ENCODE data around the gene TRPC1.

Gene TRPC1

DNA sequence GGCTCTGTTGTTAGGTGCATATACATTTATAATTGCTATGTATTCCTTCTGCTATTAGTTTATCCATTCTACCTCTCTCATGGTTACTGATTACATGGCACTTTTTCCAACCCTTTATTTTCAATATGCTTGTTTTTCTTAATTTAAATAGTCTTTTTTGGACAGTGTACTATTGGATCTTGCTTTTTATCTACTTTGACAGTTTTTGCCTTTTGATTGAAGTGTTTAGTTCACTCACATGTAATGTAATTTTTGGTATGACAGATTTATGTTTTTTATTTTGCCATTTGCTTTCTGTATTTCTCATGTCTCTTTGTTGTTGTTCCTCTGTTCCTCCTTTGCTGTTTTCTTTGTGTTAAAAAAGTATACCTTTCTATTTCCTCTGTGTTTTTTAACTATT lies 44.5 kb downstream of the TRPC1 start:
- DNase-seq, result no peak

DNA sequence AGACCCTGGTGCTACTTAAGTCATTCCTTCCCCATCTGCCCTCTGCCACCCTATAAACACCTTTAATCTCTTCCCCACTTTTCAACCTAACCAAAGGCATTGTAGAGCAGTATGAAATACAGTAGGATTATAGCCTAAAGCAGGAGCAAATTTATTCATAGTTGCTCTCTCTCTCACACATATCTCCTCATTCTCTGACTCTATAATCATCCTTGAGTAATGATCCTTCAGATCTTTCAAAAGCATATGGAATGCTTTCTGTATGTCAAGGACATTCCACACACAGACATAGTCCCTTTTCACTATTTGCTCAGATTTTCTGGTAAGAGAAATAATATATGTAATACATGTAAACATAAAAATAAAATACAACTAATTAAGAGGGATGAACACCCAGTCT lies 54.1 kb downstream of the TRPC1 start:
- no peak for DNase-seq

DNA sequence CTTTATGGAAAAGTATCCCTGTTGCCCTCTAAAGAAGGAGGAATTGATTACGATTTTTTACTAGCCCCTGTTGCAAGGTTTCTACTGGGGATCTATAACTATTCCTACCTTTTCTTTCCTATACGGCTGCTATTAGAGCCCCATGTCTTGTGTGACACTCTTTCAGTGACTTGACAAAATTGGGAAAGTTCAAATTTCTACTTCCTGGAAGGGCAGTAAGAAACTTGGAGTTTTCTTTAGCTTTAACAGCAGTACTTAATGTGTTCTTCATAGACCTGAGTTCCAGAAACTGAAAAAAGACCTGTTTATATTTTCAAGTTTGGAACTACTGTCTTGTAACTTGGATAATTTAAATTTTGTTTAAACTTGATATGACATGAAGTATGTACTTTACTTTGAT lies 54.7 kb downstream of the TRPC1 start:
- no peak for DNase-seq

DNA sequence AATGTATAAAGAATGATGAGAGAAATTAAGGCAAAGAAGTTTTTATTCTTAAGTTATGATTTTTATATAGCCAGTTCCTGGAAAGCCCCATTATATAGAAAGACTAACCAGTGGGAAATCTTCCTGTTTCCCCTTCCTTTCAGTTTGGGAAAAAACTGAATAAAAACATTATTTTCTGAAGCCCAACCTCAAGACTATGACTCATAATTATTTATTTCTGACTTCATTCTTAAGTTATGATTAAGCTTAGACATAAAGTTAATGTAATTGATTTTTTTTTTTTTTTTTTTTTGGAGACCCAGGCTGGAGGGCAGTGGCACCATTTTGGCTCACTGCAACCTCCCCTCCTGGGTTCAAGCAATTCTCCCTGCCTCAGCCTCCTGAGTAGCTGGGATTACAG lies 55.8 kb downstream of the TRPC1 start:
- no peak for DNase-seq

DNA sequence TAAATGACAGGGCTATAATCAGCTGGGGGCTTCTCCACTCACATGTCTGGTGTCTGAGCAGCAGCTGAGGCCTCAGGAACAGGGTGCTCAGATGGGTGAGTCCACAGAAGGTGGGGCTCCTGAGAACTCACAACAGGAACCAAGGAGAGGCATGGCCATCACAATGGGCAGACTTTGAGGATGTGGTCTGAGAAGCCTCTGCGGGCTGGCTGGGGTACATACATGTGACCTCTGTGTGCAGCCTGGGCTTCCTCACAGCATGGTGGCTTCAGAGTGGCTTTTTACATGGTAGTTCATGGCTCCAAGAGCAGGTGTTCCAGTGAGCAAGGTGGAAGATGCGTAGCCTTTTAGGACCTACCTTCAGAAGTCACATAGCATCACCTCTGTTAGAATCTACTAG lies 58.8 kb downstream of the TRPC1 start:
- no peak for DNase-seq

DNA sequence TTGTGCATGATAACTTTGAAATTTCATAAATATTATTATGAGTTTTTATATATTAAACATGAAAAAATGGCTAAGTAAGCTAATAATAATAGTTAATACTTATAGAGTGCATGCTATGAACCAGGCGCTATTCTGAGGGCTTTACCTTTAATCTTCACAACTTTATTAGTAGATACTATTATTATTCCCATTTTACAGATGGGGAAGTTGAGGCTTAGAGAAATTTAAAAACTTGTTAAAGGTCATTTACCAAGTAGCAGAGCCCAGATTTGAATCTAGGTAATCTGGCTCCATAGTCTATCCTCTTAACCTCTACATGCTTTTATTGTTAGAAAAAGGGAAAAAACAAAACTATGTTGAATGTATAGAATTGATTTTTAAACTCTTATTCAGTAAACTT lies 60.4 kb downstream of the TRPC1 start:
- DNase-seq, result no peak

DNA sequence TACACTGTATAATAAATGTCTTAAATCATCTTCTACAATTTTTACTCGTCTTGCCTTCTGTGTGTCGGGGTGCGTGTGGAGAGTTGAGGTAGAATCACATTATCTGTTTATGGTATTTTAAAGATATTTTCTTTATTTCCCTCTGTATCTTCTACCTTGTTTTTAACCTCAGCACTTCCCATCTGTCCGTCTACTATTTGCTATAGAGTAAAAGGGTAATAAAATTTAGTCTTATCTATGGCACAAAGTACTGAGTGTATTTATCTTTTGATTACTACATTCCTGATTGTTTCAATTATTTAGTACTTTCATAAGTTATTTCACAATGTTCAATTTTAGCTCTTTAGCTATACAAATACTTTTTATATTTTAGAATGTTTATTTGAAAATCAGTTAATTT lies 62.2 kb downstream of the TRPC1 start:
- no peak for DNase-seq

DNA sequence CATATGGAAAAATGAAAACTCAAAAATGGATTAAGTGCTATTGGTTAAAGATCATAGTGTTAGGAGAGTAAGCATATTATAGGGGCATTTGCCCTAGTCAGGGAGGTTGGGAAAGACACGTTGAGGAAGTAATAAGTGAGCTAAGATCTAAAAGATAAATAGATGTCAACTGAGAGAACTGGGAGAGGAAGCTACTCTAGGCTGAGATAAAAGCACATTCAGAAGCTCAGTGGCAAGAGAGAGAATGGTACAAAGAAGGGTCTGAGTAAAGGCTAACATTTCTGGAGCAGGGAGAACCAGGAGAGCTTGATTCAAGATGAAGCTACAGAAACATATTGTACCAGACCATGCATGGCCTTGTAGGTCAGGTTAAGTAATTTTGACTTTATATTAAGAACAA lies 63.9 kb downstream of the TRPC1 start:
- no peak for DNase-seq

DNA sequence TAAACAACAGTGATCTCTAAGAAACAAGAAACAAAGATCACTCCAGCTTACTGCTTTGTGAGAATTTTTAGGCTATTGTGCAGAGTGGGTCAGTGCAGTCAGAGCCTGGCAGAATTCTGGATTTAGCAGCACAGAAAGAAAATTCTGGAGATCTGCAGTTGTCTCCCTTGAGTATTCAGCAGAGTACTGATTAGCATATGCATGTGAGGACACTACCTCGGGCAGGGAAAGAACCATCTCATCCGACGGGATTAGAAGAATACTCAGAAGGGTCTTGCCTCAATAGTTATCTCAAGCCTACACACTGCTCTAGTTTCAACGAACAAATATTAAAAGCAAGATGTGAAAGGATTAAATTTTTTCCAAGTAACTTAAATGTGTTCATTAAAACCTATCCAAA lies 70.7 kb downstream of the TRPC1 start:
- DNase-seq, result no peak

DNA sequence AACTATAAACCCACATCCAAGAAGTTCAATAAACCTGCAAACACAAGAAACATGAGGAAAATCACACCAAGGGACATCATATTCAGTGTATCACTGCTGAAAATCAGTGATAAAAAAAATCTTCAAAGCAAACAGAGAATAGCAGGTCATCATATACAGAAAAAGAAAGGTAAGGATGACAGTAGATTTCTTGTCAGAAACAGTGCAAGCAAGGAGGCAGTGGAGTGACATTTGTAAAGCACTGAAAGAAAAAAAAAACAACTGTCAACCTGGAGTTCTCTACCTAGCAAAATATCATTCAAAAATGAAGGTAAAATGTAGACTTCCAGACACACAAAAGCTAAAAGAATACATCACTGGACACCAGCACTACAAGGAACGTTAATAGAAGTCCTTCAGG lies 71.5 kb downstream of the TRPC1 start:
- DNase-seq, result no peak

DNA sequence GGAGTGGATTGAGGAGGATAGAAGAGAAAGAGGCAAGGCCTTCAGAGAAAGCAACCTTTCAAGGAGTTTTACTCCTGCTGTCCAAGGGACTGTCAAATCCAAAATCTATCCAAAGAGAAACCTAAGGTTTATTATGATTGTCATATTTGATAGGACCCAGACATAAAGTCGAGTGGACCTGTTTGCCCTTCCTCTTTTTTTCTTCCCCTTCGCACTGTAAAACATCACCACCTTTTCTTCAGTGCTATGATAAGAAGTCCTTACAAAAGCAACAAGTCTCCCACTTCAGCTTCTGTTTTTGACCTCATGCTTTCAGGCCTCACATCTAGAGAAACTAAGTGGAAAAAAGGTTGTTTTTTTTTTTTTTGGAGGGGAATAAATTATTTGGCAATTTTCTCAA lies 73.0 kb downstream of the TRPC1 start:
- DNase-seq, result no peak

DNA sequence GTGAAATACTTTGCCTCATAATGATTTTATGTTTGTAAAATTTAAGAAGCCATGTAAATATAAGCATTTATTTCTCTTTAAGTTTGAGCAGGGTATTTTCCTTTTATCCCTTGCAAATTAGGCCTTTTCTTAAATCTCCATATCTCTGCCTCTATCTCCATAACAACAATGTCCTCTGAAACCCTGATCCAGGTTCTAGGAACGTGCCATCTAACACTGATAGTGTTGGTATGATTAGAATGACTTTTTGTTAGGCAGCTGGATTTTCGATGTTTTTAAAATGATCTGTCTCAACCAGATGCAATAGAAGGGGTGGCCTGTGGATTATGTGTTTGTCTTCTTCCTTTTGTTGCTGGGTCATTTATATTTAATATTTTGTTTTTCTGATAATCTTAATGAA lies 77.9 kb downstream of the TRPC1 start:
- DNase-seq, result no peak

DNA sequence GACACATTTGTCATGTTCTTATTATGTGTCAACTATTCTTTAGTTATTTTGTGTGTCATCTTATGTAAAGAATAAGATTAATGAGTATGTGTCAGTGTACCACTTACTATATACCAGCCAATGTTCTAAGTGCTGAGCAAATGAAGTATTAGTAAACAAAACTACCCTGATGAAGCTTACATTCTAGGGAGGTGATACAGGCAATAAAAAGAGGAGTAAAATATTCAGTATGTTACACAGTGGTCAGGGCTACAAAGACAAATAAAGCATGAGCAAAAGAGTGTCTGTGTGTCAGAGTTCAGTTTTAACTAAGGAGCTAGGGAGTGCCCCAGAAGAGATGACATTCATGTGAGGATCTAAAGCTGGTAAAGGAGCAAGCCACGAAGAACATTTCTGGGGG lies 79.1 kb downstream of the TRPC1 start:
- no peak for DNase-seq

DNA sequence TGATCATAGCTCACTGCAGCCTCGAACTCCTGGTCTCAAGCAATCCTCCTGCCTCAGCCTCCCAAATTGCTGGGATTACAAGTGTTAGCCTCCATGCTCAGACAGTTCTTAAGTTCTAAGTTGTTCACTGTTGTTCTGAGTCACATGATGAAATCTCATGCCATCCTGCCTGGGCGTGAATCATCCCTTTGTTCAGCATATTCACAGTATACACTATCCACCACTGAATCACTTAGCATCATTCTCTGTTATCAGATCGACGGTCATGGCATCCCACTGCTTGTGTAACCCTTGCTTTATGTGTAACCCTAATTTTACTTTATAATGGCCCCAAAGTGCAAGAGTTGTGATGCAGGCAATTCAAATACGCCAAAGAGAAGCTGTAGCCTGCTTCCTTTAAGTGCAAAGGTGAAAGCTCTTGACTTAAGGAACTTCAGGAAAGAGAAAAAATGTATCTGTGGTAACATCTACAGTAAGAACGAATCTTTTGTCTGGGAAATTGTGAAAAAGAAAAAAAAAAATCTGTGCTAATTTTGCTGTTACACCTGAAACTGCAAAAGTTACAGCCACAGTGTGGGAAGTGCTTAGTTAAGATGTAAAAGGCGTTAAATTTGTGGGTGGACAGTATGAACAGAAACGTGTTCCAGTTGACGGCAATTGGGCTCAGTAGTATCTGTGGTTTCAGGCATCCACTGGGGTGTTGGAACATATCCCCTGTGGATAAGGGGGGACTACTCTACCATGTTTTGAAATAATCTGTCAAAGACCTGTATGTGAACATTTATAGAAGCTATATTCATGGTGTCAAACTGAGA lies 84.5 kb downstream of the TRPC1 start:
- DNase-seq, result peak; percentile 65

DNA sequence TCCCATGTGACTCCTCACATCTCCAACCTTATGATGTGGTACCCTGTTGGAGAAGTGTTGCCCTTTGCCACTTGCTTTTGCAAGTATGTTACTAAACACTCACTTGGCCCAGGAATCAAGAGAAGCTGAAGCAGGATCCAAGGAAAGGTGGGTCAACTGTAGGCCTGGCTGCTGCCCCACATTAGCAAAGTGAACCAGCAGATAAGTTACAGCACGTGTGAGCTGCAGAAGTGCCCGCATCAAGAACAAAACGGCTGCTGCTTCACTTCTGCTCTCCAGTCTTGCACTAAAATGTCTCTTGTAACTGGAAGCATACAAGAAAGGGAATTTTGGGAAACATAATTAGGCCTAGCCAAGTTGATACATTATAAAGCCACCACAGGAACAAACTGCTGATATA lies 85.4 kb downstream of the TRPC1 start:
- no peak for DNase-seq

DNA sequence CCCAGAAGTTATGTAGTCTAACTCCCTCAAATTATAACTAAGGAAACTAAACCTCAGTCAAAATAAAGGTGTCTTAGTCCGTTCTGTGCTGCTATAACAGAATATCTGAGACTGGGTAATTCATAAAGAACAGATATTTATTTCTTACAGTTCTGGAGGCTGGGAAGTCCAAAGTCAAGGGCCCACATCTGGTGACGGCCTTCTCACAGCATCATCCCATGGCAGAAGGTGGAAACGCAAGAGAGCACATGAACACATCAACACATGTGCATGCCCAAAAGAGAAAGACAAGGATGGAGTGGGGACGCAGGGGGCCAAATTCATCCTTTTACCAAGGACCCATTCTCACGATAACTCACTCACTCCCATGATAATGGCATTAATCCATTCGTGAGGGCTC lies 92.0 kb downstream of the TRPC1 start:
- no peak for DNase-seq

DNA sequence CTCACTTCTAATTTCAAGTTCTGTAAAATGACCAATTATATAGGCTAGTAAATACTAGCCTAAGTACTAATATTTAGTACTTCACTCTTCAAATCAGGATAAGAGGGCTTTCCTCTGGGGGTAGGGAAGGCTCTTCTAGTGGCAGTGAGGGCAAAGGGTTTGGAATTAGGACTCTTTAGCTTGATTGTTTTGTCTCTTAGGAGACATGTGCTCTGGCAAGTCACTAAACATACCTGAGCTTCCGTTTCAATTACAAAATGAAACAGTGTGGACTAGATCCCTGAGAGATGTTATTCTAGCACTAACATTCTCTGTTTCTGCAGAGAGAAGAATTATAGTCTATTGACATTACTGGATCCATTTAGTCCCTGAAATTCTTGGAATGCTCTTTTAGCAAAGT lies 93.5 kb downstream of the TRPC1 start:
- no peak for DNase-seq

DNA sequence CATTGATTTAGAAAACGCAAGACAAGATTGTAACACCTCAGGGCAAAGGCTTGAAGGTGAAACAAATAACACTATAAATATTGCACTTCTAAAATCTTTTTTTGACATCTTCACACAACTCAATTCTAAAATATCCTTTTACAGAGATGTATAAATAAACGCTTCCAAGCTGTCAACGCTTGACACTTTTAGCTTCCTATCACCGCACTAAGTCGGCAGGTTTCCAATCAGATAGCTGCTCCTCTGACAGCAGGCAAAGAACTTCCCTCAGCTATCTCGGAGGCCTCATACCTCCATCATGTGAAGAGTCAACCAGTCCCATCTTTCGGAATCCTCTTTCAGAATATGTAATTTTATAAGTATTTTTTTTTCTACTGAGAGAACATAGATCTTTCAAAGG lies 94.1 kb downstream of the TRPC1 start:
- no peak for DNase-seq

DNA sequence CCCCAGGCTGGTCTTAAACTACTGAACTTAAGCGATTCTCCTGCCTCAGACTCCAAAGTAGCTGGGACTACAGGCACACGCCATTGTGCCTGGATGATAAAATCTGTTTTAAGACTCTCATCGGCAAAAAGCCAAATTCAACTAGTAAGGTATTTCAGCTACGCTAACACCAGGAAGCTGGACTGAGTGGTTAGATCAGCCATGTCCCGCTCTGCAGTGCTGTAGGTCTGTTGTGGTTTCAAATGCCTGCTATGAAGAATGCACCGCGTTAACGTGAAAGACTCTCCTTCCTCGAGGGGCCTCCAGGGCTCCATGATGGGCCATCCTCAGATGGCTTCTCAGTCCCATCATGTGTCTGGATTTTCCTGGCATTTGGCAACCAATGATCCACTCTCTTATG lies 94.8 kb downstream of the TRPC1 start:
- no peak for DNase-seq

DNA sequence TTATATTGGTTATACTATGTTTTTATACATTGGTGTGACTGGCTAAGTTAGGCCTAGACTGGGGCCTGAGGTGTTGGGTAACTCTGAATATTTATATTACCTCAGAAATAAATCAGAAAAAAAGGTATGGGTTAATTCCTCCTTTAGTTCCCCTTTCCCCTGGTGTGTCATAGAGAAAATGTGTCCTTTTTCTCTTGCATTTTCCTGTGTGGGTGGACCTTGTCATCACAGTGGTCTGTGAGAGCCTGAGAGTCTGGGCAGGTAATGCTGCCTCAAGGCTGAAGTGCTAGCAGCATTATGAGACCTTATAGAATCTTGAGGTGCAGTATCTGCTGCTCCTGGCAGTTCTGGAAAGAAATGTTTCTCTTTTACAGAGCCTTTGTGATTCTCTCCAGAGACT lies 95.3 kb downstream of the TRPC1 start:
- DNase-seq, result no peak

DNA sequence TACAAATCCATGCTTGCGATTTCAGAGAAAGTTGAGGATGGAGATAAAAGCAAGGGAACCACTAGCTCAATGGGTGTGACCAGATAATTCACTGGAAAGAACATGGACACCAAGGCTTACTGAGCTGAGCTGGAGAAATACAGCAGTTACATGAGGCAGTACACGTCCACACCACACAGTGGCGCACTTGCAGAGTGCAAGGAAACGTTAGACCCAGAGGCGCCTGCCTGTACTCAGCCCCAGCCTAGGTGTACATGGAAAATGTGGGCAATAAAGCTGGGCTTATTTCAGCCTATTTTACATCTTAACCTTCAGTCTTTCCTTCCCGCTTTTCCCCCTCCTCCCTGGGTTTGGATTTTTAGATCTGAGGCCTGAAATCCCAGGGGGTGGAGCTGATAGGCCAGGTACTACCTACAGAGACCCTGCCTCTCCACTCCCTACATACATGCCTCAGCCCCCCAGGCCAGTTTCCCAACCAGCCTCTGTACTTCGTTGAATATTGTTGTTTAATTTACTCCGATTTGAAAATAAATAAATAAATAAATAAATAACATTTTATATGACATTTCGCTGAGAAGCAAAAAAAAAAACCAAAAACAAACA lies 105.0 kb downstream of the TRPC1 start:
- peak; percentile 72 for DNase-seq

DNA sequence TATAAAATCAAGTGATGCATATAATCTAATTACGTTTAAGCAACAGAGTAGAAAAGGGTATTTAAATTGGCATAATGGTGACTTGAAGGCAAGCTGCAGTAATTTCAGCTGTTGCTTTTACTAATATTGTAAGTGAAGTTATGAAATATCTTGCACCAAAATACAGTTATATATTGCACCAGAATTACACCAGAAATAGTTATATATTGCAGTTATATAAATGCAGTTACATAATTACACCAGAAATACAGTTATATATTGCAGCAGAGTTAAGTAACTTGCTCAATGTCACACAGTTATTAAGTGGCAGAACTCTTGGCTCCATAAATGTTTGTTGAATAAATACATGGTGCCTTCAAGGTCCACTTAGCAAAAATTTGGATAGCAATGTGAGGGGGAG lies 113.7 kb downstream of the TRPC1 start:
- no peak for DNase-seq

DNA sequence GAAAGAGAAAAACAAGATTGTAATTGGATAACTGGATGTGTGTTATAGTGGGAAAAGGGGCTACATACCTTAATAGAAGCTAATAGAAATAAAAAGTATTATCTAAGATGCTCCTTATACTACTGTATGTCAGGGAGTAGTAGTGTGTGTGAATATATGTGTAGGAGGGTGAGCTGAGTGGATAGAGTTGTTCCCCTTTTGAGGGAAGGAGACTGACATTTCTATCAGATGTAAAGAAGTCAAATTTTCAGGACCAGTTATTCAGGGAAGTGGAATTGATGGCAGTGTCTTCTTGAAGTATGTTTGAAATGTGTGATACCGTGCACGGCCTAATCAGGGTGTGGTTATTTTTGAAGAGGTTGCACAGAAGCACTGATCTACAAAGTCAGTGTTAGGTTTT lies 116.0 kb downstream of the TRPC1 start:
- DNase-seq, result no peak

DNA sequence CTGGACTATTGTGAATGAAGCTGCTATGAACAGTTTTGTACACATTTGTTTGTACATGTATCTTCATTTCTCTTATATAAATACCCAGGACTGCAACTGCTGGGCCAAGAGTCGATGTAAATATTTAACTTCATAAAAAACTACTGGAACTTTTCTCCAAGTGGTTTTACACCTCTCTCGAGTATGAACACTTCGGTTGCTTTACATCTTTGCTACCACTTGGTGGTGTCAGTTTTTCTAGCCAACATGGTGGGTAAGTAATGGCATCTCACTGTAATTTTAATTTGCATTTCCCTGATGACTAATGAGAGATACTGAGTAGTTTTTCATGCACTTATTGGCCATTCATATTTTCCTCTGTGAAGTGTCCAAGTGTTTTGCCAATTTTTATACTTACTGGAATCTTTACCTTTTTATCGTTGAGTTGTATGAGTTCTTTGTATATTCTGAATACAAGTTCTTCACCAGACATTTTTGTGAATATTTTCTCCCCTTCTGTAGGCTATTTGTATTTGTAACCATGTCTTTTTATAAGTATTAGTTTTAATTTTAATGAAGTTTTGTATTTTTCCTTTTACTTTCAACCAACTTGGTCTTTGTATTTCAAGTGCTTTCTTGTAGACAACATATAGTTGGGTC lies 120.6 kb downstream of the TRPC1 start:
- DNase-seq, result peak; percentile 36
